PFSK-1 (cell line): ENCODE results near the gene RAB6A.

Source experiments
- FOXP2 ChIP-seq: optimal IDR thresholded peaks from 2 replicates; pipeline ENCODE3; 2011; ENCODE audit warnings: borderline replicate concordance, control low read depth, inconsistent platforms; ENCODE audit not compliant: insufficient read depth; ENCODE audit errors: extremely low read length, extremely low read depth
- POLR2AphosphoS5 ChIP-seq: IDR thresholded peaks from 2 replicates; pipeline ENCODE4 v1.6.1; 2012; ENCODE audit warnings: low read depth, mild to moderate bottlenecking, control low read depth, low read length, moderate library complexity
- REST ChIP-seq, 2 experiments: IDR thresholded peaks; 2 replicates each; pipeline versions ENCODE4 v1.6.1 to v1.8.0; 2011 to 2012; ENCODE audit warnings: low read depth in 2 of 2, low read length in 2 of 2, control low read depth in 1 of 2, inconsistent platforms in 1 of 2, mild to moderate bottlenecking in 1 of 2, moderate library complexity in 1 of 2; ENCODE audit not compliant: insufficient read depth in 1 of 2
- SIN3A ChIP-seq: IDR thresholded peaks from 2 replicates; pipeline ENCODE4 v1.6.1; 2012; ENCODE audit warnings: mild to moderate bottlenecking, low read length, moderate library complexity, borderline replicate concordance; ENCODE audit not compliant: insufficient read depth
- TAF1 ChIP-seq: IDR thresholded peaks from 2 replicates; pipeline ENCODE4 v1.6.1; 2012; ENCODE audit warnings: low read length, control low read depth, borderline replicate concordance; ENCODE audit not compliant: insufficient read depth

Gene RAB6A

DNA sequence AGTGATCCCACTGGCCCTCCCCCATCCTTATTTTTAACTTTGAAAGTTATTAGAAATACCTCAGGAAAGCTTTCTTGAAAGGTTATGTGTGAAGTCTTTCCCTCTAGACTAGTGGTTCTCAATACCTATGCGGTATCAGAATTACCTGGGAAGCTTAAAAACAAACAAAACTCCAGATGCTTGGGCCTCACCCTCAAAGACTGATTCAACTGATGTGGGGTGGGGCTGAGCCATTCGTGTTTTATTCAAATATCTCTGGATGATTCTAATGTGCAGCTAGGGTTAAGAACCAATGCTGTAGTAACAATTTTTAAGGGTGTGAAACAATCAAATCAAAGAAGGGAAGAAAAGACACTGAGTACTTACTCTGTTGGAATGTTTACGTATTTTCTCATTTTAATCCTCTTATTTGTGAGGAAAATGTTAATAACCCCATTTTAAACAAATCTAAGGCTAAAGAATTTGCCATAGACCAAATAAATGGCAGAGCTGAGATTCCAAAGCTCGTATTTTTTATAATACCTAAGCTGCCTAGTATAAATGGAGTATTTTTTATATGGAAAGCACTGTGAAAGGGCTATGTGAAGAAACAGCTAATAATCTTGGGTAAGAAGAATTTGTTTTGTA is 66.9 kb downstream of the RAB6A start:
- TF ChIP-seq SIN3A, result no peak

GRCh38 chr11:73680687-73681086 is 80.2 kb downstream of the RAB6A start:
- no peak for TF ChIP-seq TAF1
- TF ChIP-seq SIN3A, result no peak
- no peak for TF ChIP-seq REST (IDR thresholded peaks at IDR 0.05; ENCODE audit: insufficient read depth in 1 of 2, low read depth in 2 of 2, low read length in 2 of 2)
- TF ChIP-seq FOXP2, result no peak
- no peak for TF ChIP-seq POLR2AphosphoS5

- no peak for TF ChIP-seq FOXP2
- no peak for TF ChIP-seq SIN3A
- TF ChIP-seq TAF1, result no peak
- no peak for TF ChIP-seq REST (IDR thresholded peaks at IDR 0.05; ENCODE audit: insufficient read depth in 1 of 2, low read depth in 2 of 2, low read length in 2 of 2)
- no peak for TF ChIP-seq POLR2AphosphoS5
These were observed 89.2 kb downstream of the RAB6A start for GRCh38 chr11:73671701-73672100.

GRCh38 chr11:73670808-73671207 is 90.1 kb downstream of the RAB6A start:
- TF ChIP-seq TAF1, result no peak
- TF ChIP-seq SIN3A, result no peak
- no peak for TF ChIP-seq FOXP2
- TF ChIP-seq REST (IDR thresholded peaks at IDR 0.05; ENCODE audit: insufficient read depth in 1 of 2, low read depth in 2 of 2, low read length in 2 of 2), result no peak
- TF ChIP-seq POLR2AphosphoS5, result no peak

GRCh38 chr11:73667891-73668290 is 93.0 kb downstream of the RAB6A start:
- TF ChIP-seq REST (IDR thresholded peaks at IDR 0.05; ENCODE audit: insufficient read depth in 1 of 2, low read depth in 2 of 2, low read length in 2 of 2) (no peak), POLR2AphosphoS5 (no peak), TAF1 (no peak), FOXP2 (no peak), SIN3A (no peak)
